Measurements from ENCODE around the gene IRF3.

Gene IRF3

GRCh38 chr19:49672131-49672919, 6.7 kb upstream of the IRF3 start:
- TF ChIP-seq EZH2 (IDR thresholded peaks at IDR 0.05; ENCODE audit: borderline replicate concordance, low read length) (no peak), CTCF (IDR thresholded peaks at IDR 0.05; ENCODE audit: low read length) (peak; percentile 97)
- Histone ChIP-seq H3K9ac (ENCODE audit: low read length) (peak overlapping the region; percentile 17; the same call in 1 of the 2 replicates), H3K36me3 (ENCODE audit: insufficient read depth, low read length) (peaks cover 19% of the 10 kb centered on the region), H3F3A (ENCODE audit: insufficient read depth, low read length) (peaks cover 6% of the 10 kb centered on the region; the same call in 1 of the 2 replicates), H2AFZ (ENCODE audit: low read length) (no peak overlapping the region), H3K79me2 (ENCODE audit: insufficient read depth, low read length) (no peaks in the 10 kb centered on the region), H3K4me1 (ENCODE audit: insufficient read depth, low read length, severe bottlenecking) (peaks cover 41% of the 10 kb centered on the region), H3K27me3 (ENCODE audit: insufficient read depth, low read length) (no peaks in the 10 kb centered on the region), H3K27ac (ENCODE audit: low read depth, low read length, poor library complexity, severe bottlenecking) (peak overlapping the region; percentile 46), H3K9me2 (ENCODE audit: low read depth, low read length) (no peaks in the 10 kb centered on the region), H4K20me1 (ENCODE audit: insufficient read depth, low read length) (no peaks in the 10 kb centered on the region), H3K4me2 (ENCODE audit: low read length) (peak overlapping the region; percentile 44), H3K4me3 (ENCODE audit: low read depth, low read length, poor library complexity, severe bottlenecking) (peak overlapping the region; percentile 5), H3K9me3 (ENCODE audit: low read length) (no peaks in the 10 kb centered on the region)

DNA sequence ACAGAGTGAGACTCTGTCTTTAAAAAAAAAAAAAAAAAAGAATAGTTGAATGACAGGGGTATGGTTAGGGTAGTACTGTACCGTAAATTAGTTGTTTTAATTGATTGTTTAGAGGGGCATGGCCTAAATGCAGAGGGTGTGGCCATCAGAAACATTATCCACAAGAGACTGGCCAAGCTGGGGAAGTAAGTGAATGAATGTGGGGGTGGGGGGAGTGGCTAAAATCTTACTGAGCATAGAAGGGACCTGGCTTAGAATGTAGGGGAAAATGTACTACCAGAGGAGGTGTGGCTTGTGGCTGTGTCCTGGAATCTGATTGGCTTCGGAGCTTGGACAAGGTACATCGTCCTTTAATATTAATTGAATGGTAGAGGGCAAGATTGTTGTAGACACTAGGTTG, 3.9 kb upstream of the IRF3 start:
- no peak for TF ChIP-seq EZH2 (IDR thresholded peaks at IDR 0.05; ENCODE audit: borderline replicate concordance, low read length)
- TF ChIP-seq CTCF (IDR thresholded peaks at IDR 0.05; ENCODE audit: low read length) = no peak
- Histone ChIP-seq H3K27ac (ENCODE audit: low read depth, low read length, poor library complexity, severe bottlenecking) (no peak overlapping the region), H3K4me2 (ENCODE audit: low read length) (no peak overlapping the region), H3K27me3 (ENCODE audit: insufficient read depth, low read length) (no peaks in the 10 kb centered on the region), H3K4me3 (ENCODE audit: low read depth, low read length, poor library complexity, severe bottlenecking) (no peak overlapping the region), H3K4me1 (ENCODE audit: insufficient read depth, low read length, severe bottlenecking) (peaks cover 40% of the 10 kb centered on the region), H3K9ac (ENCODE audit: low read length) (no peak overlapping the region), H3K9me2 (ENCODE audit: low read depth, low read length) (no peaks in the 10 kb centered on the region), H3K9me3 (ENCODE audit: low read length) (no peaks in the 10 kb centered on the region), H3K36me3 (ENCODE audit: insufficient read depth, low read length) (peaks cover 22% of the 10 kb centered on the region), H2AFZ (ENCODE audit: low read length) (no peak overlapping the region), H4K20me1 (ENCODE audit: insufficient read depth, low read length) (no peaks in the 10 kb centered on the region), H3K79me2 (ENCODE audit: insufficient read depth, low read length) (0 out of 2 replicates have a peak, but pooled peaks cover 5% of the 10 kb centered on the region), H3F3A (ENCODE audit: insufficient read depth, low read length) (peaks cover 6% of the 10 kb centered on the region; the same call in 1 of the 2 replicates)

DNA sequence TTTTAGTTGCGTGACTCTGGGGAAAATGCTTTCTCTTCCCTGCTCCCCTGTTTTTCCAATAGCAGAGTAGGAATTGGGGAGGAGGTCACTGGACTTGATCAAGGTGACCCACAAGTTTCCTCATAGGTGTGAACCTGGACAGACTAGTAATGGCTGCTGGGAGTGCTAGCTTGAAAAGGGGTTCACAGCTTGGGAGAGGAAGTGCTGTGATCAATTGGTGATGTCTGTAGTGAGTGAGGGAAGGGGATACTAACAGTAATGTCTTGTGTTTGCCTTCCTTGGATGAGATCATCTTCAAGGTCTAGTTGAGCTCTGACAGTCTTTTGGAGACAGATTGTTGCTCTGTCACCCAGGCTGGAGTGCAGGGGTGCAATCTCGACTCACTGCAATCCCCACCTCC, 1.8 kb upstream of the IRF3 start:
- Histone ChIP-seq H3K4me3 (ENCODE audit: low read depth, low read length, poor library complexity, severe bottlenecking) (peak overlapping the region; percentile 83), H4K20me1 (ENCODE audit: insufficient read depth, low read length) (no peaks in the 10 kb centered on the region), H3K9me2 (ENCODE audit: low read depth, low read length) (no peaks in the 10 kb centered on the region), H2AFZ (ENCODE audit: low read length) (no peak overlapping the region), H3F3A (ENCODE audit: insufficient read depth, low read length) (no peaks in the 10 kb centered on the region), H3K4me2 (ENCODE audit: low read length) (peak overlapping the region; percentile 80), H3K79me2 (ENCODE audit: insufficient read depth, low read length) (0 out of 2 replicates have a peak, but pooled peaks cover 5% of the 10 kb centered on the region), H3K36me3 (ENCODE audit: insufficient read depth, low read length) (peaks cover 31% of the 10 kb centered on the region), H3K9ac (ENCODE audit: low read length) (peak overlapping the region; percentile 91), H3K27me3 (ENCODE audit: insufficient read depth, low read length) (no peaks in the 10 kb centered on the region), H3K9me3 (ENCODE audit: low read length) (no peaks in the 10 kb centered on the region), H3K27ac (ENCODE audit: low read depth, low read length, poor library complexity, severe bottlenecking) (peak overlapping the region; percentile 21), H3K4me1 (ENCODE audit: insufficient read depth, low read length, severe bottlenecking) (peaks cover 33% of the 10 kb centered on the region)
- TF ChIP-seq EZH2 (IDR thresholded peaks at IDR 0.05; ENCODE audit: borderline replicate concordance, low read length) (no peak), CTCF (IDR thresholded peaks at IDR 0.05; ENCODE audit: low read length) (no peak)

Measured in OCI-LY1 (cell line).